ENCODE results near the gene C20orf144.

C20orf144 gene

DNA sequence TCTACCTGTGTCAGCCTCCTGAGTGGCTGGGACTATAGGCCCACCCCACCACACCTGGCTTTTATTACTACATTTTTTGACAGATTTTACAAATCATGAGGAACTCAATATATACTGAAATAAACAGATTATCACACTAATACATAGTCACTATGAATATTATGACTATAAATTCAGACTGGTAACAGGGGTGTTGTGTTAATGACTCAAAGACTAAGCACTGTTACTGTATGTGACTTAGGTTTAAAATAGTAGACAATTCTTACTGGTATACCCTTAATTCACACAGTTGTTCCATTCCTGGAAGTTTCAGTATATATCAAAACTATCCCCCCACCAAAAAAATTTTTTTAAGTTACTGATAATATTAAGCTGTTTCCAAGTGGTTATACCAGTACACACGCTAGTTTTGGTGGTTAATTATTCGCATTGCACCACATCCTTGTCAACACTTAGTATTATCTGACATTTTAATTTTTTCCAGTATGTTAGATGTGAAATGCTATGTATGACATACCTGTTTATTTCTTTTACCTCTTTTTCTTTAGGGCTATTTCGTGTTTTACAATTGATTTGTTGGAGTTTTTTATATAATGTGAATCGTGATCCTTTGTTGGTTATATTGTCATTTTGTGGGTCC, 34.4 kb upstream of the C20orf144 start:
- TF ChIP-seq YY1 (IDR thresholded peaks at IDR 0.05; ENCODE audit: low read depth) (no peak), EGR1 (IDR thresholded peaks at IDR 0.05) (no peak), RAD21 (IDR thresholded peaks at IDR 0.05; ENCODE audit: low read depth) (no peak), ZBTB7A (IDR thresholded peaks at IDR 0.05; ENCODE audit: low read depth) (no peak), TCF12 (IDR thresholded peaks at IDR 0.05; ENCODE audit: low read depth) (no peak), NFIC (IDR thresholded peaks at IDR 0.05) (no peak), TAF1 (IDR thresholded peaks at IDR 0.05; ENCODE audit: low read depth) (no peak), CEBPB (IDR thresholded peaks at IDR 0.05) (no peak), FOXM1 (IDR thresholded peaks at IDR 0.05; ENCODE audit: borderline replicate concordance, low read depth) (no peak)
- TF ChIP-seq, protein P1, sequence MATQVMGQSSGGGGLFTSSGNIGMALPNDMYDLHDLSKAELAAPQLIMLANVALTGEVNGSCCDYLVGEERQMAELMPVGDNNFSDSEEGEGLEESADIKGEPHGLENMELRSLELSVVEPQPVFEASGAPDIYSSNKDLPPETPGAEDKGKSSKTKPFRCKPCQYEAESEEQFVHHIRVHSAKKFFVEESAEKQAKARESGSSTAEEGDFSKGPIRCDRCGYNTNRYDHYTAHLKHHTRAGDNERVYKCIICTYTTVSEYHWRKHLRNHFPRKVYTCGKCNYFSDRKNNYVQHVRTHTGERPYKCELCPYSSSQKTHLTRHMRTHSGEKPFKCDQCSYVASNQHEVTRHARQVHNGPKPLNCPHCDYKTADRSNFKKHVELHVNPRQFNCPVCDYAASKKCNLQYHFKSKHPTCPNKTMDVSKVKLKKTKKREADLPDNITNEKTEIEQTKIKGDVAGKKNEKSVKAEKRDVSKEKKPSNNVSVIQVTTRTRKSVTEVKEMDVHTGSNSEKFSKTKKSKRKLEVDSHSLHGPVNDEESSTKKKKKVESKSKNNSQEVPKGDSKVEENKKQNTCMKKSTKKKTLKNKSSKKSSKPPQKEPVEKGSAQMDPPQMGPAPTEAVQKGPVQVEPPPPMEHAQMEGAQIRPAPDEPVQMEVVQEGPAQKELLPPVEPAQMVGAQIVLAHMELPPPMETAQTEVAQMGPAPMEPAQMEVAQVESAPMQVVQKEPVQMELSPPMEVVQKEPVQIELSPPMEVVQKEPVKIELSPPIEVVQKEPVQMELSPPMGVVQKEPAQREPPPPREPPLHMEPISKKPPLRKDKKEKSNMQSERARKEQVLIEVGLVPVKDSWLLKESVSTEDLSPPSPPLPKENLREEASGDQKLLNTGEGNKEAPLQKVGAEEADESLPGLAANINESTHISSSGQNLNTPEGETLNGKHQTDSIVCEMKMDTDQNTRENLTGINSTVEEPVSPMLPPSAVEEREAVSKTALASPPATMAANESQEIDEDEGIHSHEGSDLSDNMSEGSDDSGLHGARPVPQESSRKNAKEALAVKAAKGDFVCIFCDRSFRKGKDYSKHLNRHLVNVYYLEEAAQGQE (IDR thresholded peaks at IDR 0.05; ENCODE audit: low read depth): no peak
- TF ChIP-seq, protein P2, sequence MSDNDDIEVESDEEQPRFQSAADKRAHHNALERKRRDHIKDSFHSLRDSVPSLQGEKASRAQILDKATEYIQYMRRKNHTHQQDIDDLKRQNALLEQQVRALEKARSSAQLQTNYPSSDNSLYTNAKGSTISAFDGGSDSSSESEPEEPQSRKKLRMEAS (IDR thresholded peaks at IDR 0.05): no peak

DNA sequence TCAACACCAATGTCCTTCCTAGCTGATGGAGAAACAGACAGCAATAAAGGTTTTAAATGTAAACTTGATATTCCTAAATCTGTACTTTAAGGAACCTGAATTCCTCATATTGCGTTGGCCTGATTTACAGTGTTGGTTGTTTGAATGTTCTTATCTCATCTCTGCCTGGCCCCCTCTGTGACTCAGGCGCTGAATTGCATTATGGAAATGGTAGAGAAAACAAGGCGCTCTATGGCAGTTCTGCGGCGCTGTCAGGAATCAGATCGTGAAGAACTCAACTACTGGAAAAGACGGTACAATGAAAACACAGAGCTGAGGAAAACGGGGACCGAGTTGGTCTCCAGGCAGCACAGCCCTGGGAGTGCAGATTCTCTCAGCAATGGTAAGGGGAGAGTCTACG, 32.6 kb upstream of the C20orf144 start:
- TF ChIP-seq FOXM1 (IDR thresholded peaks at IDR 0.05; ENCODE audit: borderline replicate concordance, low read depth) (no peak), RAD21 (IDR thresholded peaks at IDR 0.05; ENCODE audit: low read depth) (no peak), EGR1 (IDR thresholded peaks at IDR 0.05) (no peak), ZBTB7A (IDR thresholded peaks at IDR 0.05; ENCODE audit: low read depth) (no peak), TAF1 (IDR thresholded peaks at IDR 0.05; ENCODE audit: low read depth) (no peak), CEBPB (IDR thresholded peaks at IDR 0.05) (no peak), NFIC (IDR thresholded peaks at IDR 0.05) (no peak), TCF12 (IDR thresholded peaks at IDR 0.05; ENCODE audit: low read depth) (no peak), CREB1 (IDR thresholded peaks at IDR 0.05; ENCODE audit: low read depth) (no peak), YY1 (IDR thresholded peaks at IDR 0.05; ENCODE audit: low read depth) (no peak), EP300 (IDR thresholded peaks at IDR 0.05; ENCODE audit: borderline replicate concordance) (no peak), TEAD4 (IDR thresholded peaks at IDR 0.05) (no peak)
- TF ChIP-seq, protein P2 (IDR thresholded peaks at IDR 0.05): no peak
- TF ChIP-seq, protein P3, sequence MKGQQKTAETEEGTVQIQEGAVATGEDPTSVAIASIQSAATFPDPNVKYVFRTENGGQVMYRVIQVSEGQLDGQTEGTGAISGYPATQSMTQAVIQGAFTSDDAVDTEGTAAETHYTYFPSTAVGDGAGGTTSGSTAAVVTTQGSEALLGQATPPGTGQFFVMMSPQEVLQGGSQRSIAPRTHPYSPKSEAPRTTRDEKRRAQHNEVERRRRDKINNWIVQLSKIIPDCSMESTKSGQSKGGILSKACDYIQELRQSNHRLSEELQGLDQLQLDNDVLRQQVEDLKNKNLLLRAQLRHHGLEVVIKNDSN (IDR thresholded peaks at IDR 0.05): no peak
- TF ChIP-seq, protein P1 (IDR thresholded peaks at IDR 0.05; ENCODE audit: low read depth): no peak

DNA sequence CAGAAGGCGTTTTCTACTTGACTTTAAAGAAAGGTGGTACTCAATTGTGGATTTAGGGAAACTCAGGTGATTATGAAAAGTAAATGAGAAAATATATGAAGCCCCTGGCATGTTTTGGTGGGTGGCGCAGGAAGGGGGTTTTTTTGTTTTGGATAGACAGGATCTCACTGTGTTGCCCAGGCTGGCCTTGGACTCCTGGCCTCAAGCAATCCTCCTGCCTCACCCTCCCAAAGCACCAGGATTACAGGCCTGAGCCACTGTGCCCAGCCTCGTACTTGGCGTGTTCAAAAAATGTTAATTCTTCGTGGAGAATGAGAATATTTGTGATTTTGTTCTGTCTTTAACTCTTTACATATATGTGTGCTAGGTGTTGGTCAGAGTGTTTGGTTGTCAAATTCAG, 32.1 kb upstream of the C20orf144 start:
- TF ChIP-seq, protein P1 (IDR thresholded peaks at IDR 0.05; ENCODE audit: low read depth): no peak
- TF ChIP-seq, protein P2 (IDR thresholded peaks at IDR 0.05): no peak
- TF ChIP-seq FOXM1 (IDR thresholded peaks at IDR 0.05; ENCODE audit: borderline replicate concordance, low read depth) (no peak), CEBPB (IDR thresholded peaks at IDR 0.05) (no peak), TAF1 (IDR thresholded peaks at IDR 0.05; ENCODE audit: low read depth) (no peak)

DNA sequence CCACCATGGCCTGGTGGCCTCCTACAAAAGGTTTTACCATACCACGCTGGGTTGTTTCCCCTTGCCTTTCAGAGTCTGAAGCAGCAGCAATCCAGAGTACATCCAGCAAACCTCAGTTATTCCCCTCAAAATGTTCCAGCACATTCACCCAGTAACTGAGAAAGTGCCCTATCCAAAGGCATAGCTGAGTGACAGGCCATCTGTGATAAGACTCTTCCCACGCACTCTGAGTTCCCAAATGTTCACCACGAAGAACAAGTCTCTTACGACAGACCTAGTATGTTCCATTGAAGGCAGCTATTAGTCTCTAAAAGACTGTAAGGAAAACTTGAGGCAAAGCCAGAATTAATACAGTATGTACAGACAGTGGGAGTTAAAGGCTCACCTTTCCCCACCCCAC, 31.6 kb upstream of the C20orf144 start:
- TF ChIP-seq, protein P1 (IDR thresholded peaks at IDR 0.05; ENCODE audit: low read depth): no peak
- TF ChIP-seq TCF12 (IDR thresholded peaks at IDR 0.05; ENCODE audit: low read depth) (no peak), NFIC (IDR thresholded peaks at IDR 0.05) (no peak), YY1 (IDR thresholded peaks at IDR 0.05; ENCODE audit: low read depth) (no peak), ZBTB7A (IDR thresholded peaks at IDR 0.05; ENCODE audit: low read depth) (no peak), CREB1 (IDR thresholded peaks at IDR 0.05; ENCODE audit: low read depth) (no peak), CEBPB (IDR thresholded peaks at IDR 0.05) (no peak), EGR1 (IDR thresholded peaks at IDR 0.05) (no peak), TAF1 (IDR thresholded peaks at IDR 0.05; ENCODE audit: low read depth) (no peak), TEAD4 (IDR thresholded peaks at IDR 0.05) (no peak), RAD21 (IDR thresholded peaks at IDR 0.05; ENCODE audit: low read depth) (no peak), FOXM1 (IDR thresholded peaks at IDR 0.05; ENCODE audit: borderline replicate concordance, low read depth) (no peak), EP300 (IDR thresholded peaks at IDR 0.05; ENCODE audit: borderline replicate concordance) (no peak)
- TF ChIP-seq, protein P3 (IDR thresholded peaks at IDR 0.05): no peak
- TF ChIP-seq, protein P2 (IDR thresholded peaks at IDR 0.05): no peak

Data from Ishikawa (cell line).